OCI-LY7 (cell line): Measurements from ENCODE around the gene FOXJ3.

ENCODE experiments used
- EZH2phosphoT487 ChIP-seq: fragments of 200-600 bp; sonication (generic); IDR thresholded peaks from 2 replicates; pipeline ENCODE4 v1.6.1; 2018; ENCODE audit warnings: low read depth, borderline replicate concordance, mild to moderate bottlenecking, mixed run types, antibody characterized with exemption, low read length, moderate library complexity, mixed read lengths
- TF ChIP-seq, protein P1 (sequence below): fragments of 200-600 bp; sonication (generic); conservative IDR thresholded peaks from 2 replicates; pipeline ENCODE4 v1.5.1; 2014; ENCODE audit warnings: mild to moderate bottlenecking, antibody characterized with exemption, low read length, moderate library complexity, mixed read lengths

DNA sequence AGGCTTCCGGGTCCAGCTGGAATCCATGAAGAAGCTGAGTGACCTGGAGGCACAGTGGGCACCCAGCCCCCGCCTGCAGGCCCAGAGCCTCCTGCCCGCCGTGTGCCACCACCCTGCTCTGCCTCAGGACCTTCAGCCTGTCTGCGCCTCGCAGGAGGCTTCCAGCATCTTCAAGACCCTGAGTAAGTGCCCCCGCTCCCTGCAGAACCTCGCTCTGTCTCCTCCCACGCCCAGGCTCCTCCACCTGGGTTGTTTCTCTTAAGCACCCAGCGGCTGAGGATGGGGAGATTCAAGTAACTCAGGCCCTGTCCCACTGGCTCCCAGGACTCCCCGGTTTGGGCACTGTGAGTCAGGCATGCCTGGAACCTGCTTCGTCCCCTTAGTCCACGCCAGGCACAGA, 180.3 kb downstream of the FOXJ3 start:
- TF ChIP-seq, protein P1, sequence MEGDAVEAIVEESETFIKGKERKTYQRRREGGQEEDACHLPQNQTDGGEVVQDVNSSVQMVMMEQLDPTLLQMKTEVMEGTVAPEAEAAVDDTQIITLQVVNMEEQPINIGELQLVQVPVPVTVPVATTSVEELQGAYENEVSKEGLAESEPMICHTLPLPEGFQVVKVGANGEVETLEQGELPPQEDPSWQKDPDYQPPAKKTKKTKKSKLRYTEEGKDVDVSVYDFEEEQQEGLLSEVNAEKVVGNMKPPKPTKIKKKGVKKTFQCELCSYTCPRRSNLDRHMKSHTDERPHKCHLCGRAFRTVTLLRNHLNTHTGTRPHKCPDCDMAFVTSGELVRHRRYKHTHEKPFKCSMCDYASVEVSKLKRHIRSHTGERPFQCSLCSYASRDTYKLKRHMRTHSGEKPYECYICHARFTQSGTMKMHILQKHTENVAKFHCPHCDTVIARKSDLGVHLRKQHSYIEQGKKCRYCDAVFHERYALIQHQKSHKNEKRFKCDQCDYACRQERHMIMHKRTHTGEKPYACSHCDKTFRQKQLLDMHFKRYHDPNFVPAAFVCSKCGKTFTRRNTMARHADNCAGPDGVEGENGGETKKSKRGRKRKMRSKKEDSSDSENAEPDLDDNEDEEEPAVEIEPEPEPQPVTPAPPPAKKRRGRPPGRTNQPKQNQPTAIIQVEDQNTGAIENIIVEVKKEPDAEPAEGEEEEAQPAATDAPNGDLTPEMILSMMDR = no peak
- TF ChIP-seq EZH2phosphoT487 = no peak
